SU-DHL-6 (cell line): ENCODE data around the gene GAGE12J.
A peak's percentile ranks its signal among the peaks of the same experiment; 100 is the strongest.

Experiments
- H2AFZ ChIP-seq: fragments of 200-600 bp; sonication (generic); 2 replicates; pipeline ENCODE4 v1.6.1; 2014; ENCODE audit warnings: low read depth, mild to moderate bottlenecking, moderate library complexity, mixed read lengths, antibody characterized with exemption, low read length; ENCODE audit not compliant: severe bottlenecking
- H3F3A ChIP-seq: fragments of 200-600 bp; shearing (Covaris generic); 2 replicates; pipeline ENCODE4 v1.6.0; 2016; ENCODE audit warnings: antibody characterized with exemption, mild to moderate bottlenecking; ENCODE audit not compliant: insufficient read depth
- H3K27ac ChIP-seq: fragments of 200-600 bp; sonication (generic); 2 replicates; pipeline ENCODE4 v1.5.1; 2016; ENCODE audit warnings: low read depth, mild to moderate bottlenecking, low read length, moderate library complexity, mixed read lengths
- H3K27me3 ChIP-seq: fragments of 200-600 bp; sonication (generic), shearing (Covaris generic); 2 replicates; pipeline ENCODE4 v1.6.0; 2014; ENCODE audit warnings: mild to moderate bottlenecking, low read length
- H3K36me3 ChIP-seq: fragments of 200-600 bp; sonication (generic); 2 replicates; pipeline ENCODE4 v1.6.1; 2014; ENCODE audit warnings: mild to moderate bottlenecking, low read length, mixed read lengths
- H3K4me2 ChIP-seq: fragments of 300-600, 200-600 bp; shearing (Covaris generic), sonication (generic); 2 replicates; pipeline ENCODE4 v1.6.0; 2014; ENCODE audit warnings: low read length, low read depth, mild to moderate bottlenecking; ENCODE audit not compliant: poor library complexity, severe bottlenecking
- H3K4me3 ChIP-seq: fragments of 200-600 bp; sonication (generic); 2 replicates; pipeline ENCODE4 v1.5.1; 2014; ENCODE audit warnings: antibody characterized with exemption, low read length, mild to moderate bottlenecking, mixed read lengths; ENCODE audit not compliant: insufficient read depth, poor library complexity, severe bottlenecking
- H3K79me2 ChIP-seq: fragments of 200-600 bp; sonication (generic); 2 replicates; pipeline ENCODE4 v1.6.1; 2014; ENCODE audit warnings: mild to moderate bottlenecking, low read length, moderate library complexity; ENCODE audit not compliant: insufficient read depth
- H3K9ac ChIP-seq: fragments of 200-600 bp; sonication (generic); 2 replicates; pipeline ENCODE4 v1.7.0; 2014; ENCODE audit warnings: mild to moderate bottlenecking, low read length
- H3K9me2 ChIP-seq: fragments of 200-600 bp; sonication (generic); replicated peaks from 2 replicates; pipeline ENCODE4 v1.6.1; 2014; ENCODE audit warnings: low read length; ENCODE audit not compliant: insufficient read depth
- H3K9me3 ChIP-seq: fragments of 200-600 bp; sonication (generic); 2 replicates; pipeline ENCODE4 v1.6.1; 2014; ENCODE audit warnings: low read length, mixed read lengths; ENCODE audit not compliant: insufficient read depth
- H4K20me1 ChIP-seq: fragments of 200-600 bp; sonication (generic); 2 replicates; pipeline ENCODE4 v1.6.1; 2014; ENCODE audit warnings: low read depth, mild to moderate bottlenecking, antibody characterized with exemption, low read length, moderate library complexity, mixed read lengths
- EZH2phosphoT487 ChIP-seq: fragments of 200-600 bp; sonication (generic), shearing (Covaris generic); conservative IDR thresholded peaks from 2 replicates; pipeline ENCODE4 v1.6.1; 2018; ENCODE audit warnings: mild to moderate bottlenecking, antibody characterized with exemption, low read length, moderate library complexity, mixed read lengths
- TF ChIP-seq, protein P1 (sequence below): fragments of 200-600 bp; sonication (generic); IDR thresholded peaks from one replicate; pipeline ENCODE4 v1.5.1; 2017; ENCODE audit warnings: antibody characterized with exemption, mild to moderate bottlenecking, low read length, moderate library complexity; ENCODE audit not compliant: insufficient read depth, poor library complexity, severe bottlenecking

GAGE12J gene

DNA sequence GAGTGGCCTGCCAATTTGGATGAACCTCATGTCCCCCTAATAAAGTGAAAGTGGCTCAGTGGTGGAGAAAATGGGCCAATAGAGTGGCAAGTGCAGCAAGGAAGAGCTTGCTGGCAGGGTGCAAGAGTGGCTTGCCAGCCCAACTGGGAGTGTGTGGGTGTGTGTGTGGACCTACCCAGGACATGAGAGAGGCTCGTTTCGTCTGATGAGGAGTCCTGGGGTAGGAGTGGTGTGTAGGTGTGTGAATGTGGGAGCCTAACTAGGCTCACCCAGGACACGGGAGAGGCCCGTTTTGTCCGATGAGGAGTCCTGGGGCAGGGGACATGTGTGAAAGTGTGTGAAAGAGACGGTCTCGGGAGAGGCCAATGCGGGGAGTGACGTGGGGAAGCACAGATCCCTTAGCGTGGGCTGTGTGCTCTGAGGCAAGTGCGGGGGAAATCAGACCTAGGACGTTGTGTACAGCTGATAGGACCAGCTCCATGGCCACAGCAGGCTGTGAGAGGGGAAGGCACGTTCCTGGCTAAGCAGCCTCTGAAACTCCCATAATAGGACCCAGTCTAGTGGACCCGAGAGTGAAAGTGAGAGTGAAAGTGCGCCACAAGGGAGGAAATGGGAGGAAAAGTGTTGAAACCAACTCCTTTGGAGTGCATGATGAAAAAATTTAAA lies 13.1 kb upstream of the GAGE12J start:
- Histone ChIP-seq H3K79me2 (no peaks in the 10 kb centered on the region), H3F3A (no peaks in the 10 kb centered on the region), H3K36me3 (no peaks in the 10 kb centered on the region), H3K9me3 (no peaks in the 10 kb centered on the region), H3K9ac (no peak overlapping the region), H4K20me1 (no peaks in the 10 kb centered on the region), H3K27me3 (no peaks in the 10 kb centered on the region), H3K27ac (no peak overlapping the region), H3K4me2 (peak overlapping the region; percentile 48), H3K9me2 (no peaks in the 10 kb centered on the region), H2AFZ (peak overlapping the region; percentile 64), H3K4me3 (peak overlapping the region; percentile 14)
- TF ChIP-seq EZH2phosphoT487, result no peak
- TF ChIP-seq, protein P1, sequence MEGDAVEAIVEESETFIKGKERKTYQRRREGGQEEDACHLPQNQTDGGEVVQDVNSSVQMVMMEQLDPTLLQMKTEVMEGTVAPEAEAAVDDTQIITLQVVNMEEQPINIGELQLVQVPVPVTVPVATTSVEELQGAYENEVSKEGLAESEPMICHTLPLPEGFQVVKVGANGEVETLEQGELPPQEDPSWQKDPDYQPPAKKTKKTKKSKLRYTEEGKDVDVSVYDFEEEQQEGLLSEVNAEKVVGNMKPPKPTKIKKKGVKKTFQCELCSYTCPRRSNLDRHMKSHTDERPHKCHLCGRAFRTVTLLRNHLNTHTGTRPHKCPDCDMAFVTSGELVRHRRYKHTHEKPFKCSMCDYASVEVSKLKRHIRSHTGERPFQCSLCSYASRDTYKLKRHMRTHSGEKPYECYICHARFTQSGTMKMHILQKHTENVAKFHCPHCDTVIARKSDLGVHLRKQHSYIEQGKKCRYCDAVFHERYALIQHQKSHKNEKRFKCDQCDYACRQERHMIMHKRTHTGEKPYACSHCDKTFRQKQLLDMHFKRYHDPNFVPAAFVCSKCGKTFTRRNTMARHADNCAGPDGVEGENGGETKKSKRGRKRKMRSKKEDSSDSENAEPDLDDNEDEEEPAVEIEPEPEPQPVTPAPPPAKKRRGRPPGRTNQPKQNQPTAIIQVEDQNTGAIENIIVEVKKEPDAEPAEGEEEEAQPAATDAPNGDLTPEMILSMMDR, result no peak

DNA sequence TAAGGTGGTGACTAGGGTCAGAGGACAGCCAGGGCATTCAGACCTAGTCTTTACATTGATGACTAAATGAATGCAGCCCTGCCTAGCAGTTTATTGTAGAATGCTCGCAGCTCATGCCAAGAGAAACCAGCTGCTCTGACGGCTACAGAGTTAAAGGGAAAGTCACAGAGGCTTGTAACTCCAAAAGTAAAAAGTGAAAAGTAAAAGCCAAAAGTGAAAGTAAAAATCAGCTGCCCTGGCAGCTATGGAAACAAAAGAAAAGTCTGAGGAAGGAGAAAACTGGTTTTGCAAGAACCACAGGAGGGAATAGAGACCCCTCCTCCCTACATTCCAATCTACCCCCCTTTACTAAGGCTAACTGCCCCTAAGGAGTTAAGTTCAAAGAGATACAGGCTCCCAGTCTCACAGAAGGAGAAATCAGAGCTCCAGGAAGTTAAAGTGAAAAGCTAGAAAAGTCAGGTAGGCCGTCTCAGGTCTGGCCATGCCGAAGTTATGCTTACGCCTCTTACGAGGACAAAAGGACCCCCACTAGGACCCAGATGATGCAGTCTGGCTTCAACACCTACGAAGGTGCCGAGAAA lies 12.3 kb upstream of the GAGE12J start:
- Histone ChIP-seq H2AFZ (peak overlapping the region; percentile 64), H3K9ac (0 out of 2 replicates have a peak overlapping the region, but pooled peaks have one; percentile 18), H3F3A (no peaks in the 10 kb centered on the region), H3K27ac (no peak overlapping the region), H3K4me2 (peak overlapping the region; percentile 48), H3K27me3 (no peaks in the 10 kb centered on the region), H3K4me3 (peak overlapping the region; percentile 14), H3K79me2 (no peaks in the 10 kb centered on the region), H3K36me3 (no peaks in the 10 kb centered on the region), H3K9me3 (no peaks in the 10 kb centered on the region), H4K20me1 (no peaks in the 10 kb centered on the region), H3K9me2 (no peaks in the 10 kb centered on the region)
- TF ChIP-seq, protein P1, result no peak
- TF ChIP-seq EZH2phosphoT487, result no peak

DNA sequence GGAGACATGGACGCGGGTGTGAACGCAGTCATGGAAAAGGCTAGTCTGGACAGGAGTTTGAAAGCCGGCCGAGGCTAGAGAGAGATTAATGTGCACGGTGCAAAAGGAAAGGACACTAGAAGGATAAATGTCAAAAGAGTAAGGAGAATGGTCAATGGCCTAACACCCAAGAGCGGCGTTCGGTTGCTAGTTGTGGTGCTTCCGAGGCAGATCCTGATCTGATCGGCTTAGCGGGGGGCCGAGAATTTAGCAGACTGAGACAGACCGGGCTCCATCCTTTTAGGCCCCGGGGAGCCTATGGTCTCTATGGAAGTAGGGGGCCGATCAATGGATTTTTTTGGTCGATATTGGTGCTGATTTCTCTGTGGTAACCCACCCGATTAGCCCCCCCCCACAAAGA lies 11.5 kb upstream of the GAGE12J start:
- Histone ChIP-seq H2AFZ (no peak overlapping the region), H3K9ac (no peak overlapping the region), H3K27me3 (no peaks in the 10 kb centered on the region), H4K20me1 (no peaks in the 10 kb centered on the region), H3K36me3 (no peaks in the 10 kb centered on the region), H3K27ac (no peak overlapping the region), H3F3A (no peaks in the 10 kb centered on the region), H3K4me3 (no peak overlapping the region), H3K9me3 (no peaks in the 10 kb centered on the region), H3K9me2 (no peaks in the 10 kb centered on the region), H3K4me2 (no peak overlapping the region), H3K79me2 (no peaks in the 10 kb centered on the region)
- TF ChIP-seq, protein P1, result no peak
